Hepatic stellate cell (primary cell): ENCODE results near the gene SETD4.
"Not testable (repeated sequence)": the region's sequence is repeated elsewhere in the genome, so short reads cannot be mapped to it uniquely, and the experiment has no call there.

Source experiments
- DNase-seq: peaks from one replicate; pipeline ENCODE4 v3.0.0; 2011; ENCODE audit warnings: low spot score

SETD4 gene

DNA sequence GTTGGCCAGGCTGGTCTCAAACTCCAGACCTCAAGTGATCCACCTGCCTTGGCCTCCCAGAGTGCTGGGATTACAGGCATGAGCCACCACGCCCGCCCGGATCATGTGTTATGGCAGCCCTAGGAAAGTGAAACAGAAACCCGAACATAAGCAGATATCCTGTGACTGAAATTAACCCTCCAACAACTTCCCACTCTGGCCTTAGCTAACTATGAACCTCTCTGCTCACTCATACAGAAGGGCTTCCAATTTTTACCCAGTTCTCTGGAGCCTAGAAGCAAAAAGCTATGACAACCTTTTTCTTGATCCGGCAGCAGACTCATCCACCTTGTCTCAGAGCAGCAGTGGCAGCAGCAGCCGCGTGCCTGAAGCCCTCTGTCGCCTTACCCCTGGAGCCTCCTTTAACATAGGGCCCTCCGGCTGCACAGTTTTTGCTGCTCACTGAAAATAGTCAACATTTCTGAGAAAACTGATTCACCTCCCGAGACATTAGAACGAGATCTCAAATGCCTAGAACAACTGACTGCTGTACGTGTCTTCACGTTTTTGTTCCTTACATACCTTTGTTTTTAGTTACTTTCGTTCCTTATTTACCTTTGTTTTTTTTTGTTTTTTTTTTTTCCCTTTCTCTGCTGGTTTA is 18.8 kb upstream of the SETD4 start:
- no peak for DNase-seq

GRCh38 chr21:36077758-36078157 is 17.4 kb upstream of the SETD4 start:
- DNase-seq, result no peak

DNA sequence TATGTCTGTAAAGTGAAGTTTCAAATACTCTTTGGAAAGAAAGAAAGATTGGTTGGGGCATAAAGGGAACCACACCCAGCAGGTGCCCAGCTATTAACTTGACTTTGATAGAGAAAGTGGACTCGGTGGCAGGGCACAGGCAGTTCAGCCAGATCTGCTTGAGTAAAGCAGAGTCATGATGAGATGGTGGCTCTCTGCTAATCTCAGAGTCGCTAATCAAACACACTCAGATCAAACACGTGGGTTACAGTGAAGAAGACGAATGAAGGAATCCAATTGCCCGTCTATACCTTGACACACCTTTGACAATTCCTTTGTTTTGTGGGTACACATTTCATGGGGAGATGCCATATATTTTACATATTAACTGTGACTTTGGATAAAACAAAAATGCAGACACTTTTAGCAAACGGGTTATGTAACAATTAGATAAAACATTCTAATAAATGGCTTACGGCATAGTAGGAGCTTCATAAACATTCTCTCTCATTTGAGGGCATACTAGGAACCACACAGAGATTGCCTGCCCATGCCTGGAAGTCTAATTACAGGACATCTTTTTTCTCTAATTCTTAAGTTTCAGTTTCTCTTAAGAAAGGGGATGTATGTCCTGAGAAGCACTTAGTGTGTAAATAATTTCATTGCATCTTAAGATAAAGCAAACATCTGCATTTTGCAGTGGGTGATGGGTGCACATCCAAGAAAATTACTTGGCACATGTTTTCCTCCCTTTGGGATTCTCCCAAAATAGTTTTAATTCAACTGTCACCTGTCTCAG is 16.7 kb upstream of the SETD4 start:
- DNase-seq, result no peak

DNA sequence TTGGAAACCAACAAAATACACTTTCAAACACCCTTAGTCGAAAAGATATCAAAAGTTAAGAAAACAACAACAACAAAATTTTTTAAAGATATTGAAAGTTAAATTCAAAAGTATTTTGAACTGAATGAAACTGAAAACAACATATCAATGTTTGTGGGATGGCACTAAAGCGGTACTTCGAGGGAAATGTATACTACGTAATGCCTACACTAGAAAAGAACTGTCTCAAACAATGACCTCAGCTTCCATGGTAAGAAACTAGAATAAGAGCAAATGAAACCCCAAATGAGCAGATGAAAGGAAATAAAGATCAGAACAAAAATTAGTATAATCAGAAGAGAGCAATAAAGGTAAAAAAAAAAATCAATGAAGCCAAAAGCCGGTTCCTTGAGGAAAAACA is 15.6 kb upstream of the SETD4 start:
- DNase-seq, result no peak

DNA sequence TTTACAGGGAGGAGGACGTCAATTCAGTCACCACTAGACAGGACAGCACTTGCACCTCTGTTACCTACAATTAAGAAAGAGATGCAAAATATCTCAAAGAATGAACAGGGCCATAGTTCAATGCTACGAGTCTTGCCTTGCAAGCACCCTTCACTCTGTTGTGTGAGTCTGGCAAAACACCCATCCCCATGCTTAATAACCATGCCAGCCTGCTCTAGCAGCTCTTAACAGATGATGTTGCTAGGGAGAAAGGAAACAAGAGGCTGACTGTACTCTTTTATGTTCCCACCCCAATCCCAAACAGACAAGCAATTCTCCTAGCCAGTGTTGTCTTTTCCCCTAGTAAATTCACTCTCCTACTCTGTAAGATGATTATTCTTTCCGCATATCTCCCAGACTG is 14.8 kb upstream of the SETD4 start:
- no peak for DNase-seq

DNA sequence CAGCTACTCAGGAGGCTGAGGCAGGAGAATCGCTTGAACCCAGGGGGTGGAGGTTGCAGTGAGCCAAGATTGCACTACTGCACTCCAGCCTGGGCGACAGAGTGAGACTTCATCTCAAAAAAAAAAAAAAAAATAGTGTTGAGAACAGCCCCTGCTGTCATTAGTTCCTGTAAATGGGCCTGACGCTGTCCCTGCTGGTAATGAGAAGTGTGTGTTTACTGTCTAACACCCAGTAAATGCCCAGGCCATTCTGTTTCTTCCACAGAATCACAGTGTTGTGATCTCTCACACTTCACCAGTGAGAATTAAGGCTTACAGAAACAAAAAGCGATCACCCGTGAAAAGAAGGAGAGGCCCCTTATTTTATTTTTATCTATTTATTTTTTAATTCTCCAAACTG is 13.6 kb upstream of the SETD4 start:
- DNase-seq, result not testable (repeated sequence)

GRCh38 chr21:36073181-36073580 is 12.9 kb upstream of the SETD4 start:
- no peak for DNase-seq

DNA sequence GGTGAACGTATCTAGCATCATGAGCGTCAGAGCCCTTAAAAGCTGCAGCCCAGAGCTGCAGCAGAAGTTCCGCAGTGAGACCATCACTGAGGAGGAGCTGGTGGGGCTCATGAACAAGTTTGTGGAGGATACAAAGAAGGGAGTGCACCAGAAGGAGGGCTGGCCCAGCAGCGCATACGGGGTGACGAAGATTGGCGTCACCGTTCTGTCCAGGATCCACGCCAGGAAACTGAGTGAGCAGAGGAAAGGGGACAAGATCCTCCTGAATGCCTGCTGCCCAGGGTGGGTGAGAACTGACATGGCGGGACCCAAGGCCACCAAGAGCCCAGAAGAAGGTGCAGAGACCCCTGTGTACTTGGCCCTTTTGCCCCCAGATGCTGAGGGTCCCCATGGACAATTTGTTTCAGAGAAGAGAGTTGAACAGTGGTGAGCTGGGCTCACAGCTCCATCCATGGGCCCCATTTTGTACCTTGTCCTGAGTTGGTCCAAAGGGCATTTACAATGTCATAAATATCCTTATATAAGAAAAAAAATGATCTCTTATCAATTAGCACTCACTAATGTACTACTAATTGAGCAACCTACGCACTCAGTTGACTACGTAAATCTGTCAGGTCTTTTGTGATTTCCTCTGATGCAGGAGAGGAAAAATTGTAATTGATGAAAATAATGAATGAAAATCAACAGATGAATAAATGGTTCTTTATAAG is 12.3 kb upstream of the SETD4 start:
- no peak for DNase-seq

GRCh38 chr21:36070999-36071398 is 10.7 kb upstream of the SETD4 start:
- no peak for DNase-seq

- peak; percentile 88 for DNase-seq
These were observed 9.6 kb upstream of the SETD4 start, which contains the start of gene CBR1 for GRCh38 chr21:36069713-36070583. TSS of gene CBR1 (plus strand) at chr21:36070024. CDS start at chr21:36070116, 92 bp downstream.

DNA sequence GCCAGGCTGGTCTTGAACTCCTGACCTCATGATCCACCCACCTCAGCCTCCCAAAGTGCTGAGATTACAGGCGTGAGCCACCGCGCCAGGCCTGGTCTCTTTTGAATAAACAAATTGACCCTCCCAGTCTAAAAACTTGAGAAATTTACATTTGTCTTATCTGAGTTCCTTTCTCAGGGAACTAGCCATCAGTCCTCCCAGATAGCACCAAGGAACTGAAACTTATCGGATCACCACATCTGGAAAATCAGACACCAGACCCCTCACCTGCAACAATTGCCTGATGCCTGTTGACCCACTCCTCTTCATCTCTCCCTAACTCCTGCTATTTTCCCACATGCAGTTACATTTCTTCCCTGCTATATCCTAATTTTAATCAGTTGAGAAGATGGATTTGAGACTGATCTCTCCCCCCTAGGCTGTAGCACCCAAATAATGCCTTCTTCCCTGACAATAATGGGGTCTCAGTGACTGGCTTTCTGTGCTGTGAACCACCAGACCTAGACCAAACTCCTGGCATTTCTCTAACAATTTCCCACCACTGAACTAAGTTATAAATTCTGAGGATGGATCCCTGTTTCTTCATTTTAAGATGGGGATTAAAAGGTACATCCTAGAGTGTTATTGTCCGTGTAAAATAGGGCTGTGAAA is 8.5 kb upstream of the SETD4 start:
- DNase-seq, result no peak

GRCh38 chr21:36065497-36066036 is 5.2 kb upstream of the SETD4 start:
- peak; percentile 46 for DNase-seq

- DNase-seq, result no peak
These were observed 3.7 kb upstream of the SETD4 start for GRCh38 chr21:36064085-36064460.

DNA sequence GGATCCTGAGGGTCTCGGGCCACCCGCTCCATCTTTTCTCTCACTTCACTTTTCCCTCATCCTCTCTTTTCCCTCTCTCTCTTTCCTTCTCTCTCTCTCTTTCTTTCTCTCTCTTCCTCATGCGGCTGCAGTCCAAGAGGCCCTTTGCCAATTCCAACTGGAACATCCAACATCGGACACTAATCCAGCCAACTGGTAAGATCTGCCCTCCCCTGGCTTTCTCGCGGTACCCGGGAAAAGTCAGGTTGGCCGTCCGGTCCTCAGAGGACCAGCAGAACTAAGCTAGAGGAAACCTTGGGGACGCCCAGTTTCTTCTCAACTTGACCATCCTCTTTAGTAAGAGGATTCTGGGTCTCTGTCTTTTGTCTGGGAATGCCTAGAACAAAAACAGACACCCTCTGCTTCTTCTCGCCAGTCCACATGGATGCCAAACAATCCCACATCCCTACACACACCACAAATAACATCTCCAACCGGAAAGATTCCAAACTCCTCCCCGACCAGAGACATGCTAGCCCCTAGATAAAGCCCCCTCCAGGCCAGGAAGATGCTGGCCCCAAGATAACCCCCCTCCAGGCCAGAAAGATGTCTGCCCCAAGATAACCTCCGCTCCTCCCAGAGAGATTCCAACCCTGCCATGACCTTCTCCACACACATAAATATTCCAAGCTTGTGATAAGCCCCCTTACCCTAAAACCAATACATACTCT is 3.2 kb upstream of the SETD4 start:
- DNase-seq, result no peak

- no peak for DNase-seq
These were observed 1.1 kb upstream of the SETD4 start for GRCh38 chr21:36061445-36061844.

GRCh38 chr21:36059823-36060158 is 535 bp downstream of the SETD4 start:
- peak; percentile 49 for DNase-seq

GRCh38 chr21:36055551-36055950 is 4.8 kb downstream of the SETD4 start:
- no peak for DNase-seq

GRCh38 chr21:36053715-36054062 is 6.6 kb downstream of the SETD4 start:
- no peak for DNase-seq

DNA sequence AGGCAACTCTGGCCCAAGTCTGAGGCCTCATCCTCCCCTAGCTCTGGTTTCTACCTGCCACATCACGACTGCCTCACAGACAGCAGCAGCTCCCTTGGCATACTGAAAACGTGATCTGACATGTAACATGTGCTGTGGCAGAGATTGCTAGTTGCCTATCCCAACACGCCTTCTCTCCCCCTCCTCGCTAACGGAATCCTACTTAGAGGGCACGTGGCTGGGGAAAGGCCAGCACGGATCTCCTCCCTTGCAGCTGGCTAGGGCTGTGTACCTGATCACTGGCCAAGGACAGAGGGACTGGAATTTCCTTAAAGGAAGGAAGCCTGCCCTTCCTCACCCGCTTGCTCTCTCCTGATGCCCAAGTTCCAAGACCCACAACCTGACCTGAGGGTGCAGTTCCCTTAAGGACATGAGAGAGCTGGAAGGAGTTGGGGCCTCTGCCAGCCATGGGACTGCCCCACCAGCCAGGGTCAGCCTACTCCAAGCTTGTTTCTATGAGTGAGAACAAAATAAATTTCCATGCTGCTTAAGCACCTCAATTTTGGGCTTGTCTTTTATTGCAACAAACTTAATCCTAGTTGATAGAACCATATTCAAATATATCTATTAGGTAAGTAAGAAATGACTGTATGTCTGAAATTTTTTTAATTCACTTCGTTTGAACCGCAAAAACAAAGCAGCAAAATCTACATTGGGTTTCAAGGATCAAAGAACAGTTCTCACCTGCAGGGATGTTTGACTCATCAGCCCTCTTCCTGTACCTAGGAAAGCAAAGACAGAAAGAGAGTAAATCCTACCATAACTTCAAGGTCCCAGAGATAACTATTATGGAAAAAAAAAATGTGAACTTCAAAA is 7.2 kb downstream of the SETD4 start:
- DNase-seq, result no peak

GRCh38 chr21:36048357-36048756 is 12.0 kb downstream of the SETD4 start:
- DNase-seq, result no peak
